Measurements from ENCODE around the gene PTGER3.

GRCh38 chr1:70963374-70963773 lies 84.2 kb downstream of the PTGER3 start:
- TF ChIP-seq POLR2A (IDR thresholded peaks at IDR 0.05) (no peak), CTCF (IDR thresholded peaks at IDR 0.05) (no peak)

Data from upper lobe of left lung (tissue), 4 donors.